ENCODE measurements around the gene RNF2.

DNA sequence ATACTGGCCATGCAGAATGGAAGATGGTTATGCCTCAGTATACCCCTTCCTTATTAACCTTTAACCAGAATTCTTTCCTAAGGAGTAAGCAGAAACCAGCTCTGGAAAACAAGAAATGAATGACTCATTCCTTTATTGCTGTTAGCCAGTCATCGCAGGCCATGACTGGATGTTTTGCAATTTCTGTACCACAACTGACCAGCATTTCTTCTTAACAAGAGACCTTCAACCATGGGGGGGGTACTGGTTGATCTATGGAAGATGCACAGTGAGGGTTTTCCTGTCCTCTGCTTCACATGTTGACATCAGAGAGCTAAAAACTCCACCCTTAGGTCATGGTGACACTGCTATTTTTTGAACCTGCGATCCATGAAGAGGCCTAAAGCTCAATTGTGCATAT lies 28.0 kb upstream of the RNF2 start:
- TF ChIP-seq, protein P1, sequence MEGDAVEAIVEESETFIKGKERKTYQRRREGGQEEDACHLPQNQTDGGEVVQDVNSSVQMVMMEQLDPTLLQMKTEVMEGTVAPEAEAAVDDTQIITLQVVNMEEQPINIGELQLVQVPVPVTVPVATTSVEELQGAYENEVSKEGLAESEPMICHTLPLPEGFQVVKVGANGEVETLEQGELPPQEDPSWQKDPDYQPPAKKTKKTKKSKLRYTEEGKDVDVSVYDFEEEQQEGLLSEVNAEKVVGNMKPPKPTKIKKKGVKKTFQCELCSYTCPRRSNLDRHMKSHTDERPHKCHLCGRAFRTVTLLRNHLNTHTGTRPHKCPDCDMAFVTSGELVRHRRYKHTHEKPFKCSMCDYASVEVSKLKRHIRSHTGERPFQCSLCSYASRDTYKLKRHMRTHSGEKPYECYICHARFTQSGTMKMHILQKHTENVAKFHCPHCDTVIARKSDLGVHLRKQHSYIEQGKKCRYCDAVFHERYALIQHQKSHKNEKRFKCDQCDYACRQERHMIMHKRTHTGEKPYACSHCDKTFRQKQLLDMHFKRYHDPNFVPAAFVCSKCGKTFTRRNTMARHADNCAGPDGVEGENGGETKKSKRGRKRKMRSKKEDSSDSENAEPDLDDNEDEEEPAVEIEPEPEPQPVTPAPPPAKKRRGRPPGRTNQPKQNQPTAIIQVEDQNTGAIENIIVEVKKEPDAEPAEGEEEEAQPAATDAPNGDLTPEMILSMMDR (IDR thresholded peaks at IDR 0.05) = no peak
- TF ChIP-seq POLR2A (IDR thresholded peaks at IDR 0.05) = no peak

All from esophagus squamous epithelium (tissue), 4 donors.